Kidney epithelial cell (primary cell): Measurements from ENCODE around the gene MT1F. TPM values are rescaled to one million over a fixed set of nuclear protein-coding genes. Genes with fewer than 3 reads are reported as not detected.
A peak's percentile ranks its signal among the peaks of the same experiment; 100 is the strongest.

Experiments used
- DNase-seq: peaks from one replicate; pipeline ENCODE4 v3.0.0-alpha.2; 2010; ENCODE audit warnings: low read depth
- H3K27me3 ChIP-seq: 2 replicates; pipeline ENCODE4 v1.6.0; 2011; ENCODE audit warnings: low read length; ENCODE audit not compliant: control insufficient read depth, insufficient read depth
- H3K36me3 ChIP-seq: 2 replicates; pipeline ENCODE4 v1.5.1; 2011; ENCODE audit warnings: low read length; ENCODE audit not compliant: control insufficient read depth, insufficient read depth
- H3K4me3 ChIP-seq: 2 replicates; pipeline ENCODE4 v1.5.1; 2011; ENCODE audit warnings: low read depth, mild to moderate bottlenecking, control low read depth, low read length
- total RNA-seq: library from RNA; depleted of rRNA; stranded (reverse); fragments of >200 nt; gene quantifications from 2 replicates; pipeline ENCODE4 v1.2.3, GENCODE V29; 2015
- TF ChIP-seq, protein P1 (sequence below): IDR thresholded peaks from 2 replicates; pipeline ENCODE4 v1.5.1; 2011; ENCODE audit warnings: mild to moderate bottlenecking, moderate library complexity, low read length, control low read depth, inconsistent platforms; ENCODE audit not compliant: insufficient read depth, poor library complexity, severe bottlenecking

MT1F gene
- total RNA-seq, 1 donor from 2014 or later, result 9.4 TPM

DNA sequence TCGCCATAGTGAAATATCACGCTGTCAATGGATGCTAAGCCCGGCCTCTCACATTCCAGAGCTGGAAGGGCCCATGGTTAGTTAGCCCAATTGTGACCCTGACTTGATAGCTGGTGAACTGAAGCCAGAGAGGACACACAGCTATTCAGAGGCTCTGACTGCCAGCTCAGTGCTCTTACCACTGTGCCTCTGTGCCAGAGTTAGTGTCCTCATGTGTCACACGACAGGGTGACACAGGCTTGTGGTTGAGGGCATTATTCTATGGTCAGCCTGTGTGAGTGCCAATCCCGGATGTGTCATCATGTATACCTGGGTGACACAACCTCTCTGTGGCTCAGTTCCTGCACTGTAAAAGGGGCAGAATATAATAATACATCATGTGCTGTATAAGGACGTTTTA is 22.1 kb downstream of the MT1F start:
- Histone ChIP-seq H3K4me3 (no peak overlapping the region), H3K36me3 (no peaks in the 10 kb centered on the region), H3K27me3 (peaks cover 13% of the 10 kb centered on the region)
- TF ChIP-seq, protein P1, sequence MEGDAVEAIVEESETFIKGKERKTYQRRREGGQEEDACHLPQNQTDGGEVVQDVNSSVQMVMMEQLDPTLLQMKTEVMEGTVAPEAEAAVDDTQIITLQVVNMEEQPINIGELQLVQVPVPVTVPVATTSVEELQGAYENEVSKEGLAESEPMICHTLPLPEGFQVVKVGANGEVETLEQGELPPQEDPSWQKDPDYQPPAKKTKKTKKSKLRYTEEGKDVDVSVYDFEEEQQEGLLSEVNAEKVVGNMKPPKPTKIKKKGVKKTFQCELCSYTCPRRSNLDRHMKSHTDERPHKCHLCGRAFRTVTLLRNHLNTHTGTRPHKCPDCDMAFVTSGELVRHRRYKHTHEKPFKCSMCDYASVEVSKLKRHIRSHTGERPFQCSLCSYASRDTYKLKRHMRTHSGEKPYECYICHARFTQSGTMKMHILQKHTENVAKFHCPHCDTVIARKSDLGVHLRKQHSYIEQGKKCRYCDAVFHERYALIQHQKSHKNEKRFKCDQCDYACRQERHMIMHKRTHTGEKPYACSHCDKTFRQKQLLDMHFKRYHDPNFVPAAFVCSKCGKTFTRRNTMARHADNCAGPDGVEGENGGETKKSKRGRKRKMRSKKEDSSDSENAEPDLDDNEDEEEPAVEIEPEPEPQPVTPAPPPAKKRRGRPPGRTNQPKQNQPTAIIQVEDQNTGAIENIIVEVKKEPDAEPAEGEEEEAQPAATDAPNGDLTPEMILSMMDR, result no peak
- no peak for DNase-seq

DNA sequence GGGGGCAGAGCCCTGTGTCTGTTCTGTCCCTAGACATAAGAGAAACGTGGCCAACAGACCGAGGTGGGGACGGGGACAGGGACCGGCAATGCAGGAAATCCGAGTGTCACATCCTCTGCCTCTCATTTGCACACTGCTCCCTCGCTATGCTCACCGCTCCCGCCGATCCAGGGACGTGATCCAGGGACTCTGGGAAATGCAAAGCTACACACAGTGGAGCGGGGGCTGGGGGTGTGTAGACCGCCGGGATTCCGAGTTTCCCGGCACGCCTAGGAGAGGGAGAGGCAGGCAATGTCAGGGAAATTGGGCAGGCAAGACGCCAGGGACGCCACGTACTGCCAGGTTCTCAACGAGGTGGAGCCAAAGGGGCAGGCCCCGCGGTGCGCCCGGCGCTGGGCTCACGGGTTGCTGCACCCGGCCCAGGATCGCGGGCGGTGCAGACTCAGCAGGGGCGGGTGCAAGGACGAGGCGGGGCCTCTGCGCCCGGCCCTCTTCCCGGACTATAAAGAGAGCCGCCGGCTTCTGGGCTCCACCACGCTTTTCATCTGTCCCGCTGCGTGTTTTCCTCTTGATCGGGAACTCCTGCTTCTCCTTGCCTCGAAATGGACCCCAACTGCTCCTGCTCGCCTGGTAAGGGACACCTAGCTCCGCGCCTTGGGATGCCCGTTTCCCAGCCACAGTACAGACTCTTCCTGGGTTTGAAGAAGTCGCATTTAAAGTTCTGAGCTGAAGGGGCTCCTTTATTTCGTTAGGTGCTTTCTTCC is 24.4 kb downstream of the MT1F start, which contains the start of gene MT1X:
Gene MT1X, plus strand, starts transcription at position 532 of the 764 bp plus-strand sequence. Its CDS starts 71 bp downstream, at position 603.
- DNase-seq, result no peak
- Histone ChIP-seq H3K36me3 (no peaks in the 10 kb centered on the region), H3K27me3 (peaks cover under 1% of the 10 kb centered on the region), H3K4me3 (peak within 1 kb of the TSS; percentile 42)
- TF ChIP-seq, protein P1, result no peak

GRCh38 chr16:56682703-56683397 is 25.1 kb downstream of the MT1F start:
- TF ChIP-seq, protein P1, result no peak
- H3K4me3 ChIP-seq, result peak overlapping the region; percentile 42
- H3K27me3 ChIP-seq, result no peaks in the 10 kb centered on the region
- DNase-seq, result no peak
- H3K36me3 ChIP-seq, result no peaks in the 10 kb centered on the region

DNA sequence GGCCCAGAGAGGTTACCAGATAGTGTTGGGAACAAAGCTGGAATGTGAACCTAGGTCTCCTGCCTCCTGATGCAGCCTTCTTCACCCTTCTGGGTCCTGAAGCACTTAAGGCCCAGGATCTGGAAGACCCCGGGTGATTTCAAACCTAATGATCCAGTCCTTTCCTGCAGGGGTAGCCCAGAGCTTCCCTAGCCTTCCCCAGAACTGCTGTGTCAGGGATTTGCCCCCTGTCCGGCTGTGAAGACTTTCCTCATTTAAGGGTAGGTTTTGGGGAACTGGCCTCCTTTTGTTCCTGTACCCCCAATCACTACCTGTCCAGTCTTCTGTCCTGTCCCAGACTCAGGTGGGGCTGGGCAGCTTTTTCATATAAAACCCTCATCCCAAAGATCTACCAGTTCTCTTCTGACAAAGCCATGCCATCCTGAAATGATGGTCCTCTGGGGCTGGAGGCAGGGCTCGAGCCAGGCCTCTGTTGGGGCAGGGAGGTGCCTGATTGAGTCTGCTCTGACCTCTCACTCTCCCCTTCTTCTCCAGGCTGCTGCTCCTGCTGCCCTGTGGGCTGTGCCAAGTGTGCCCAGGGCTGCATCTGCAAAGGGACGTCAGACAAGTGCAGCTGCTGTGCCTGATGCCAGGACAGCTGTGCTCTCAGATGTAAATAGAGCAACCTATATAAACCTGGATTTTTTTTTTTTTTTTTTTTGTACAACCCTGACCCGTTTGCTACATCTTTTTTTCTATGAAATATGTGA is 25.8 kb downstream of the MT1F start:
- TF ChIP-seq, protein P1, result no peak
- Histone ChIP-seq H3K36me3 (no peaks in the 10 kb centered on the region), H3K27me3 (no peaks in the 10 kb centered on the region), H3K4me3 (no peak overlapping the region)
- no peak for DNase-seq

DNA sequence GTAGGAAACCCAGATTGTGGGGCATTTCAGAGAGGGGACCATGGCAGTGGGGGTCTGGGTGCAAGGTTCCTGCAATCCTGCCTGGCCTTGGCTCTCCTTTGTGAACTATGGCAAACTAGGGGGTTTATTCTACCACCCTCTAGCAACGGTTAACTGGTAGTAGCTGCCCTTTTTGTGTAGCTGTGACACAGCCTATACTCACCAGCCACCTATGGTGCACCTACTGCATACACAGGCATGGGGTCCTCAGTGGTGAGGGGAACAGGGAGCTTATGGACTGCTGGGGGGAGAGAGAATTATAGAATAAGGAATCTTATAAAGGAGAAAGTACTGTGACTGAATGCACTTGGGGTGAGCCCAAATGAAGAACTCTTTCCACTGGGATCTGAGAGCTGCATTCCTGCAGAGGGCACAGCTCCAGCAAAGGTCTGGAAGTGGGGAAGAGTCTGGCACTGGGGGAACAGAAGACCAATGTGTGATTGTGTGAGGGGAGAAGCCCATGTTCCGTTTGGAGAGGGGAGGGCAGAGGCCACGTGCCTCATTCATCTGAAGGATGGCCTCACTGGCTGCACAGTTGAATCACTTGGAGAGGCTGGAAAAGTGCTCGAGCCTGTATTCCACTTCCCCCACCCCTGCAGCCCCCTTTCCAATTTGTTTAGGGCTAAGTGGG is 26.6 kb downstream of the MT1F start:
- Histone ChIP-seq H3K4me3 (no peak overlapping the region), H3K36me3 (no peaks in the 10 kb centered on the region), H3K27me3 (no peaks in the 10 kb centered on the region)
- TF ChIP-seq, protein P1, result no peak
- no peak for DNase-seq
